HepG2 (cell line): Measurements from ENCODE around the gene RIPOR3. TPM values are rescaled to one million over a fixed set of nuclear protein-coding genes. Genes with fewer than 3 reads are reported as not detected.
"Not testable (repeated sequence)": the region's sequence is repeated elsewhere in the genome, so short reads cannot be mapped to it uniquely, and the experiment has no call there.

Source experiments
- ATAC-seq: fragments of 200-7000 bp; cut with Tn5 transposase; 3 replicates; pipeline ENCODE4 v1.9.1; 2020; ENCODE audit warnings: mild to moderate bottlenecking, moderate library complexity
- BruUV-seq: library from RNA; stranded (reverse); fragments of 400-500 nt; replicated peaks from 2 replicates; lab custom pipeline; 2021; lab: Mats Ljungman, UMichigan
- CTCF ChIA-PET: fragments of 300-600 bp; formaldehyde crosslinking; extraction: SDS; loops from one replicate; lab custom pipeline; 2021; ENCODE audit warnings: low total read pairs, inconsistent platforms, low intra/inter-chr PET ratio; lab: Yijun Ruan, JAX
- POLR2A ChIA-PET: fragments of 350-600 bp; sonication (Branson Sonifier 250); formaldehyde crosslinking; loops from one replicate; lab custom pipeline; 2020; ENCODE audit warnings: antibody characterized with exemption, inconsistent platforms; lab: Yijun Ruan, JAX
- DNase-seq: peaks from one replicate; pipeline ENCODE4 v3.0.0-alpha.2; 2015; ENCODE audit warnings: low spot score
- FAIRE-seq: peaks from 3 replicates; lab custom pipeline; 2011; peaks lifted over from hg19 to GRCh38; lab: Jason Lieb, UNC
- H2AFZ ChIP-seq: one replicate; pipeline ENCODE4 v1.6.1; 2011; ENCODE audit warnings: low read length, inconsistent platforms
- H3K27ac ChIP-seq: fragments of 300-600 bp; 3 replicates; pipeline ENCODE4 v1.8.0; 2011; ENCODE audit warnings: mixed run types, mild to moderate bottlenecking, mixed read lengths, low read length, inconsistent platforms; ENCODE audit not compliant: insufficient read depth; ENCODE audit errors: extremely low read length
- H3K27me3 ChIP-seq, 2 experiments: fragments of 200-600 bp in 1 of 2; 2 replicates in 1 of 2; 3 replicates in 1 of 2; pipeline versions ENCODE4 v1.6.0 to v1.8.0; 2011; ENCODE audit warnings: low read length in 2 of 2, mild to moderate bottlenecking in 2 of 2, moderate library complexity in 2 of 2, inconsistent platforms in 1 of 2; ENCODE audit not compliant: insufficient read depth in 2 of 2, control insufficient read depth in 1 of 2
- H3K36me3 ChIP-seq, 2 experiments: fragments of 200-600 bp in 1 of 2; replicated peaks in 1 of 2; 2 replicates in 1 of 2; 3 replicates in 1 of 2; pipeline versions ENCODE4 v1.5.1 to v1.8.0; 2011; ENCODE audit warnings: low read length in 2 of 2, inconsistent platforms in 1 of 2; ENCODE audit not compliant: insufficient read depth in 2 of 2, control insufficient read depth in 1 of 2
- H3K4me1 ChIP-seq: 2 replicates; pipeline ENCODE4 v1.5.1; 2012; ENCODE audit warnings: low read length, inconsistent platforms; ENCODE audit not compliant: insufficient read depth
- H3K4me2 ChIP-seq: 2 replicates; pipeline ENCODE4 v1.6.0; 2011; ENCODE audit warnings: low read depth, low read length, inconsistent platforms
- H3K4me3 ChIP-seq, 3 experiments: fragments of 200-600 bp in 1 of 3; sonication (generic), shearing (Covaris generic) in 1 of 3; replicated peaks in 1 of 3; 2 replicates each; pipeline ENCODE4 v1.5.1; 2011 to 2016; ENCODE audit warnings: low read length in 3 of 3, inconsistent platforms in 2 of 3, low read depth in 2 of 3, mild to moderate bottlenecking in 2 of 3, control low read depth in 1 of 3, mixed read lengths in 1 of 3; ENCODE audit not compliant: insufficient read depth in 1 of 3
- H3K79me2 ChIP-seq: one replicate; pipeline ENCODE4 v1.6.1; 2011; ENCODE audit warnings: low read length, inconsistent platforms; ENCODE audit not compliant: insufficient read depth
- H3K9ac ChIP-seq: 2 replicates; pipeline ENCODE4 v1.6.0; 2011; ENCODE audit warnings: mild to moderate bottlenecking, low read depth, low read length, inconsistent platforms; ENCODE audit not compliant: insufficient read depth
- H3K9me3 ChIP-seq: 2 replicates; pipeline ENCODE4 v1.5.1; 2012; ENCODE audit warnings: mild to moderate bottlenecking, low read length
- H4K20me1 ChIP-seq: 2 replicates; pipeline ENCODE4 v1.6.0; 2011; ENCODE audit warnings: inconsistent platforms, mild to moderate bottlenecking, low read length, moderate library complexity; ENCODE audit not compliant: insufficient read depth
- CAMTA2 ChIP-seq: sonication (generic); formaldehyde crosslinking; IDR thresholded peaks from 2 replicates; pipeline ENCODE4 v1.4.0; 2020; ENCODE audit warnings: mild to moderate bottlenecking, missing genetic modification reagents, borderline replicate concordance
- CREB1 ChIP-seq, 2 experiments: fragments of 450-650 bp in 1 of 2; IDR thresholded peaks; 2 replicates each; pipeline ENCODE4 v1.6.1; 2016 to 2017; ENCODE audit warnings: control low read depth in 1 of 2, mild to moderate bottlenecking in 1 of 2, missing compliant biosample characterization in 1 of 2, missing genetic modification characterization in 1 of 2
- TCF12 ChIP-seq, 2 experiments: fragments of 450-650 bp in 1 of 2; sonication (generic) in 1 of 2; formaldehyde crosslinking in 1 of 2; IDR thresholded peaks; 2 replicates each; pipeline versions ENCODE4 v1.6.1 to v1.8.0; 2017 to 2022; ENCODE audit warnings: antibody characterized with exemption in 1 of 2, mild to moderate bottlenecking in 1 of 2, missing genetic modification reagents in 1 of 2, moderate library complexity in 1 of 2
- ZBTB38 ChIP-seq: sonication (generic); formaldehyde crosslinking; IDR thresholded peaks from 2 replicates; pipeline ENCODE4 v1.5.1; 2020; ENCODE audit warnings: mild to moderate bottlenecking, missing genetic modification reagents
- WGBS: methylation state at CpG from one replicate; pipeline ENCODE4 v1.1.6; 2017; ENCODE audit warnings: low lambda C conversion rate; 5-methylcytosine and 5-hydroxymethylcytosine counted together
- in situ Hi-C: cut with HindIII; loops from 2 replicates; pipeline ENCODE4 v1.10.0; 2017; ENCODE audit warnings: low pct_unique_long_range_greater_than_20kb; ENCODE audit not compliant: extremely low pct_ligation_motif_present
- intact Hi-C: fragments of 100-400 bp; cut with micrococcal nuclease; formaldehyde crosslinking; loops from one replicate; pipeline ENCODE4 v1.10.0; 2022; ENCODE audit not compliant: unreplicated experiment
- polyA plus RNA-seq, 8 experiments: library from polyadenylated mRNA; depleted of rRNA in 3 of 8; stranded (reverse) in 7 of 8; unstranded in 1 of 8; fragments of >200 nt; fragmentation: Illumina TruSeq in 4 of 8; extraction: Trizol in 4 of 8; gene quantifications; 2 replicates each; pipeline versions ENCODE4 v1.2.1 to v1.2.3, GENCODE V29; 2011 to 2016; ENCODE audit warnings: low read depth in 4 of 8, missing spikeins in 1 of 8, mixed read lengths in 1 of 8; ENCODE audit not compliant: insufficient read depth in 1 of 8
- total RNA-seq, 5 experiments: library from RNA; depleted of rRNA; stranded (reverse); fragments of >200 nt; fragmentation: Illumina TruSeq; extraction: Trizol; gene quantifications; 2 replicates each; pipeline ENCODE4 v1.2.3, GENCODE V29; 2016; ENCODE audit warnings: low read depth in 1 of 5
- TF ChIP-seq, protein P1 (sequence below): sonication (generic); formaldehyde crosslinking; IDR thresholded peaks from 2 replicates; pipeline ENCODE4 v1.8.1; 2023; ENCODE audit warnings: mild to moderate bottlenecking, missing genetic modification reagents

The RIPOR3 gene
- total and polyA plus RNA-seq, 2 of the 13 experiments (the other 11 are each of a cell fraction or from before 2014, with no cell fraction given) = 0.18 TPM; not detected in 1

DNA sequence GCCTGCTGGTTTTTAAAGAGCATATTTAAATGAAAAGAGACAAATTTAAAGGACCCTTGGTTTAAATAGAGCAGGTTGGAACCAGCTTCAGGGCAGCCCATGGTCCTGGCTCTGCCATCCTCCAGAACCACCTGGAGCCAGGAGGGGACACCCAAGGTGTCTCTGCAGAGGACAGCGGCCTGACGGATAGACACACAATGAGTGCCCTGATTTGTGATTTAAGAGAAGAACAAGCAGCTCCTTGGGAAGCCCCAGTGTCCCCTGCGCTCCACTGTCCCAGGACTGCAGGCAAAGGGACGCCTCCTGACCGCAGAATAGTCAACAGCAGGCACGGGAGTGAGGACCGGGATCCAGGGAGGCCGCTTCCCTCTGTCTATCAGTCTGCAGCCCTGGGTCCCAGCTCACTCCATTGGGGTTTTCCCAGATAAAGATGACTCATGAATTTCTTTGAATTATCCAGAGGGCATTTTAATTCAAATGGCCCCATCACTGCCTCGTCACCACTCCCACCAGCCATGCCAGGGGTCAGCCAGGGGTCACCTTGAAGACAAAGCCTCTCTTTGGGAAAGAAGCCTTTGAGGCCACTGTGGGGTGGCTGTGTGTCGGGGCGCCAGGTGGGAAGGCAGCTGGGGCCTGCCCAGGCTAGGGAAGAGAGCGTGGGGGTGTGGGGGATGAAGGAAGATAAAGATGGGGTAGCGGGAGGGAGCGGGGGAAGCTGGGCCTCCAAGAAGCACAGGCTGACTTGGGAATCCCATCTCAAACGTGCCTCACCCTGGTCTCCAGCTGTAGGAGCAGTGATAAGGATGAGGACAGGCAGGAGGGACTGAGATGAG is 53.1 kb downstream of the RIPOR3 start:
- H3K36me3 ChIP-seq; ATAC-seq; H3K9me3 ChIP-seq; H3K4me3 ChIP-seq; H2AFZ ChIP-seq; H3K79me2 ChIP-seq; H3K27ac ChIP-seq; H3K9ac ChIP-seq; H4K20me1 ChIP-seq; DNase-seq; CTCF ChIA-PET; FAIRE-seq; intact Hi-C loops; H3K4me2 ChIP-seq; BruUV-seq; TF ChIP-seq CREB1 (CRISPR knock-in tag; IDR thresholded peaks at IDR 0.05): not testable (repeated sequence)
- POLR2A ChIA-PET = interaction anchor here (1.7 kb wide), 1 partner anchor 7 kb away, joined by 6 read pairs; no protein-coding TSS in a partner anchor
- 0 out of 2 replicates have a peak, but pooled peaks have one; percentile 12 for TF ChIP-seq CREB1 (IDR thresholded peaks at IDR 0.05)
- Histone ChIP-seq H3K27me3 (peaks cover 5 to 30% of the 10 kb centered on the region in 2 experiments; a peak in 4 of 5 replicates), H3K4me1 (peaks cover 55% of the 10 kb centered on the region)
- in situ Hi-C loops = loop anchor here (25.0 kb wide), 1 partner anchor 99 kb away; the partner anchor contains the start of gene PARD6B
- 65% methylated on average over 12 of the region's 15 CpGs for WGBS

DNA sequence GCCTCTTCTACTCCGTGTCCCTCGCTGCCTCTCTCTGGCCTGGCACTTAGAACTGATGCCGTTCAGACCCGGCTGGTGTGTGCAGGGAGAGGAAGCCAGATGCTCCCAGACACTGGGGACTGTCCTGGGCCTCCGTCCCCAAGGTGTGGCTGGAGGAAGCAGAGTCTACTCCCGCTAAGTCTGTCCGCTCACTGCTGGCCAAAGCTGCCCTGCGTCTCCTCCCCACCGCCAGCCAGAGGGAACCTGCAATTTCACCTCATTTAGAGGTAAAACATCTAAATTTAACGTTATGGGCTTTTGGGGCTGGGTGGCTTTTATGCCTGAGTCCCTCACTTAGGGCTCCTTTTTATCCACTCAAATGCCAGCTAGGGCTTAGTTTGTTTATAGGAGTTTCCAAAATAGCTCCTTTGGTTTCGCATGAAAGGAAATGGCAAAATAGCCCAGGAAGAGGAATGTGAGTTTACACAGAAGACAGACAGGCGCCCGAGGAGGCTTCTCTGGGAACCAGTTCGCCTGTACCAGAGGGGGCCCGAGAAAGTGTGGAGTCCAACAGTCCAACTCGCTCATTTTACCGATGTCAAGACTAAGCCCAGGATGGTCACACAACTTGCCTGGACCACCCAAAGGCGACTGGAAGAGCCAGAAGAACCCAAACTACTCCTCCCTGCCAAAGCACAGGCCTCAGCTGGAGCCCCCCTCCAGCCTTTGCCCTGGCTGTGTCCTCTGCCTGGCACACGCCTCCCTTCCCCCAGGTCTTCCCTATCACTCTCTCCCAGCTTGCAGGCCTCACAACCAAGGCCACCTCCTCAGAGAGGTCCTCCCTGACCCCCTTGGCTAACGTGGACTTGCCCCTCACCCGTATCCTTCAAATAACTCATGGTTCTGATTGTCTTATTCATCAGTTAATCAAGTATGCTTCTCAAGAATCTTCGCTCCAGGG is 54.5 kb downstream of the RIPOR3 start:
- Histone ChIP-seq H3K27ac (no peak overlapping the region), H3K36me3 (no peaks in the 10 kb centered on the region), H3K27me3 (peaks cover 11 to 42% of the 10 kb centered on the region in 2 experiments), H3K4me2 (peak overlapping the region; percentile 84), H3K4me1 (peaks cover 45% of the 10 kb centered on the region), H3K9me3 (no peaks in the 10 kb centered on the region), H3K79me2 (no peaks in the 10 kb centered on the region), H3K9ac (peak overlapping the region; percentile 38), H4K20me1 (no peaks in the 10 kb centered on the region), H3K4me3 (peak overlapping the region; percentile 6 to 67 (median 11); a peak in 4 of 6 replicates), H2AFZ (peak overlapping the region; percentile 44)
- peak; percentile 65 for ATAC-seq
- ChIA-PET POLR2A (interaction anchor here (1.7 to 1.9 kb wide), 2 partner anchors 9 to 107 kb away, joined by 6 to 7 read pairs; no protein-coding TSS in a partner anchor), CTCF (interaction anchor here (0.7 to 1.8 kb wide), 3 partner anchors 11 to 113 kb away, joined by 3 to 13 read pairs (median 5); no protein-coding TSS in a partner anchor)
- no peak for FAIRE-seq
- intact Hi-C loops (no loop called here), in situ Hi-C loops (loop anchor here (25.0 kb wide), 1 partner anchor 100 kb away; the partner anchor contains the start of gene PARD6B)
- no TSS peak for BruUV-seq
- peak; percentile 40 for DNase-seq
- 12% methylated on average over 21 of the region's 22 CpGs for WGBS
- TF ChIP-seq, protein P1, sequence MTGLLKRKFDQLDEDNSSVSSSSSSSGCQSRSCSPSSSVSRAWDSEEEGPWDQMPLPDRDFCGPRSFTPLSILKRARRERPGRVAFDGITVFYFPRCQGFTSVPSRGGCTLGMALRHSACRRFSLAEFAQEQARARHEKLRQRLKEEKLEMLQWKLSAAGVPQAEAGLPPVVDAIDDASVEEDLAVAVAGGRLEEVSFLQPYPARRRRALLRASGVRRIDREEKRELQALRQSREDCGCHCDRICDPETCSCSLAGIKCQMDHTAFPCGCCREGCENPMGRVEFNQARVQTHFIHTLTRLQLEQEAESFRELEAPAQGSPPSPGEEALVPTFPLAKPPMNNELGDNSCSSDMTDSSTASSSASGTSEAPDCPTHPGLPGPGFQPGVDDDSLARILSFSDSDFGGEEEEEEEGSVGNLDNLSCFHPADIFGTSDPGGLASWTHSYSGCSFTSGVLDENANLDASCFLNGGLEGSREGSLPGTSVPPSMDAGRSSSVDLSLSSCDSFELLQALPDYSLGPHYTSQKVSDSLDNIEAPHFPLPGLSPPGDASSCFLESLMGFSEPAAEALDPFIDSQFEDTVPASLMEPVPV = no peak
- TF ChIP-seq CAMTA2 (0 out of 2 replicates have a peak, but pooled peaks have one; percentile 6), TCF12 (IDR thresholded peaks at IDR 0.05) (no peak), TCF12 (CRISPR knock-in tag; IDR thresholded peaks at IDR 0.05) (0 out of 2 replicates have a peak, but pooled peaks have one; percentile 27), ZBTB38 (CRISPR knock-in tag) (0 out of 2 replicates have a peak, but pooled peaks have one; percentile 15)
